Neutrophil (primary cell): Measurements from ENCODE around the gene PCK1.

Source experiments
- H3K27ac ChIP-seq: fragments of 200-600 bp; sonication (generic); 2 replicates; pipeline ENCODE4 v1.5.1; 2016; ENCODE audit warnings: mild to moderate bottlenecking, moderate library complexity
- H3K27me3 ChIP-seq: fragments of 200-600 bp; sonication (generic); 2 replicates; pipeline ENCODE4 v1.6.0; 2016; ENCODE audit warnings: mild to moderate bottlenecking
- H3K36me3 ChIP-seq: fragments of 200-600 bp; sonication (generic); 2 replicates; pipeline ENCODE4 v1.5.1; 2017
- H3K4me1 ChIP-seq, 2 experiments: fragments of 200-600 bp in 1 of 2; sonication (generic) in 1 of 2; 1 replicate in 1 of 2; 2 replicates in 1 of 2; pipeline versions ENCODE4 v1.5.1 to v1.6.1; 2013 to 2016; ENCODE audit warnings: low read depth in 1 of 2, low read length in 1 of 2, mild to moderate bottlenecking in 1 of 2, moderate library complexity in 1 of 2; ENCODE audit not compliant: control insufficient read depth in 1 of 2, insufficient read depth in 1 of 2
- H3K4me3 ChIP-seq, 2 experiments: fragments of 200-600 bp in 1 of 2; sonication (generic) in 1 of 2; 1 replicate in 1 of 2; 2 replicates in 1 of 2; pipeline ENCODE4 v1.5.1; 2013 to 2016; ENCODE audit warnings: low read depth in 1 of 2, low read length in 1 of 2, mild to moderate bottlenecking in 1 of 2, moderate library complexity in 1 of 2
- H3K9me3 ChIP-seq: fragments of 200-600 bp; sonication (generic); 2 replicates; pipeline ENCODE4 v1.5.1; 2016
- TF ChIP-seq, protein P1 (sequence below): fragments of 200-600 bp; sonication (generic); IDR thresholded peaks from 2 replicates; pipeline ENCODE4 v1.5.1; 2016; ENCODE audit warnings: antibody characterized with exemption

The PCK1 gene

DNA sequence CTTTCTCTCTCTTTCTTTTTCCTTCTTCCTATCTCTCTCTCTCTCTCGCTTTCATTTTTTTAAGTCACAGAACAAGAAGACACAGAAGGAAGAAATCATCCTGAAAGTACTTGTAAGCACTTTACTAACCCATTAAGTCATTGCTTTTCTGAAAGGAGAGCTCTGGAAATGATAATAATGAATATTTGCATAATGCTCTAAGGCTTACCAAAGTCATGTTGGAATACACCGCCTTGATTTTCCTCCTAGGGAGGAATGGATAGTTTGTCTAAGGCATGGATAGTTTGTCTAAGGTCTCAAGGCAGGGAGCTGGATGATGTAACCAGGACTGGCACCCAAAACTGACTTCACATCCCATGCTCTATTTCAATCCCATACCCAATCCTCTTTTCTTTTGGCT, 23.1 kb upstream of the PCK1 start:
- H3K36me3 ChIP-seq = no peaks in the 10 kb centered on the region
- peaks cover 44% of the 10 kb centered on the region for H3K27me3 ChIP-seq
- TF ChIP-seq, protein P1, sequence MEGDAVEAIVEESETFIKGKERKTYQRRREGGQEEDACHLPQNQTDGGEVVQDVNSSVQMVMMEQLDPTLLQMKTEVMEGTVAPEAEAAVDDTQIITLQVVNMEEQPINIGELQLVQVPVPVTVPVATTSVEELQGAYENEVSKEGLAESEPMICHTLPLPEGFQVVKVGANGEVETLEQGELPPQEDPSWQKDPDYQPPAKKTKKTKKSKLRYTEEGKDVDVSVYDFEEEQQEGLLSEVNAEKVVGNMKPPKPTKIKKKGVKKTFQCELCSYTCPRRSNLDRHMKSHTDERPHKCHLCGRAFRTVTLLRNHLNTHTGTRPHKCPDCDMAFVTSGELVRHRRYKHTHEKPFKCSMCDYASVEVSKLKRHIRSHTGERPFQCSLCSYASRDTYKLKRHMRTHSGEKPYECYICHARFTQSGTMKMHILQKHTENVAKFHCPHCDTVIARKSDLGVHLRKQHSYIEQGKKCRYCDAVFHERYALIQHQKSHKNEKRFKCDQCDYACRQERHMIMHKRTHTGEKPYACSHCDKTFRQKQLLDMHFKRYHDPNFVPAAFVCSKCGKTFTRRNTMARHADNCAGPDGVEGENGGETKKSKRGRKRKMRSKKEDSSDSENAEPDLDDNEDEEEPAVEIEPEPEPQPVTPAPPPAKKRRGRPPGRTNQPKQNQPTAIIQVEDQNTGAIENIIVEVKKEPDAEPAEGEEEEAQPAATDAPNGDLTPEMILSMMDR = no peak
- H3K27ac ChIP-seq = no peak overlapping the region
- H3K4me1 ChIP-seq = no peaks in the 10 kb centered on the region
- no peaks in the 10 kb centered on the region for H3K9me3 ChIP-seq
- H3K4me3 ChIP-seq = no peak overlapping the region

DNA sequence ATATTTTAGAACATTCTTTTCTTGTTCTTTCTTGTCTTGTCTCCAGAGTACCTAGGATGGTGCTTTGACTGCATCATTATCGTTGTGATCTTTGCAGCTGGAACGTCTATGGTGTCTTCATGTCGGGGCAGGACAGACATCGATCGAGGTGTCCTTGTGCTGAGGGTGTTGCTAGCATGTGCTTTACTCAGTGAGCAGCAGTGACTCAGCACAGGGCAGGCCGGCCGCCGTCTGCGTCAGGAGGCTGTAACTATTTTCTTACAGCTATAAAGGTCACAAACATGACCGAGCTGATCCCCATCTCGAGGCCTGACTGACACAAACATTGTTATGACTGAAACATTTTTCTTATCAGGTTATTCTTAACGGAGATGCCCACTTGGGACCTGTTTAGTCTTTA, 21.0 kb upstream of the PCK1 start:
- H3K27me3 ChIP-seq = peaks cover 64% of the 10 kb centered on the region
- no peak overlapping the region for H3K27ac ChIP-seq
- no peaks in the 10 kb centered on the region for H3K4me1 ChIP-seq
- H3K9me3 ChIP-seq = no peaks in the 10 kb centered on the region
- H3K36me3 ChIP-seq = no peaks in the 10 kb centered on the region
- TF ChIP-seq, protein P1 = no peak
- no peak overlapping the region for H3K4me3 ChIP-seq

DNA sequence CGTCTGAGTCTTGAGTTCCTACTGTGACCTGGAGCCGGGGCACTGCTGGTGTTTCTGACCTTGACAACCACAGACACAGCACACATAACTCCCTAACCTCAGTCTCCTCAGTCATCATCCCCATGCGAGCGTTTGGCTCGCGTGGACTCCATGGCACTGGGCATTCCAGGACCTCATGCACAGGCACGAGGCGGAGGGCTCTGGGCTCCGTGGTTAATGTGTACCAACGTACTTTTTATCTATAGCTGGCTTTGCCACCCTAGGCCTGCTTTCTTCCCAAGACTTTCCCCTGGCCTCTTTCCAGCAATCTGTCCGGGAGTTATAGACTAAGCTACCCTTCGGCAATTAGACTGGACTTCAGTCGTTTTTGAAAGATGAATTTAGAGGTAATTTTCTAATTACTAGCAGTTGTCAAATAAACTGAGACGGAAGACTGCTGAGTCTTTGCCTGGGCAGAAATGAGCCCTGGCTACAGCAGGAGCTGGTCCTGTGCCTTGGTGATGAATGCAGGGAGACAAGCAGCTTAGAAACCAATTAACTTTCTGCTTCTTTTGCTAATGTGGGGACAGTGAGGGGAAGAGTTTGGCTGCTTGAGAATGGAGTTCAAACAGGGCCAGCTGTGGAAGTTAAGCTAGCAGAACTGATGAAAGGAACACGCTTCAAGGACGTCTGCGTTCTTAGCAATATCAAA, 19.9 kb upstream of the PCK1 start:
- Histone ChIP-seq H3K27me3 (peaks cover 65% of the 10 kb centered on the region), H3K27ac (no peak overlapping the region), H3K4me3 (no peak overlapping the region), H3K36me3 (no peaks in the 10 kb centered on the region), H3K9me3 (no peaks in the 10 kb centered on the region), H3K4me1 (no peaks in the 10 kb centered on the region)
- TF ChIP-seq, protein P1 = no peak

DNA sequence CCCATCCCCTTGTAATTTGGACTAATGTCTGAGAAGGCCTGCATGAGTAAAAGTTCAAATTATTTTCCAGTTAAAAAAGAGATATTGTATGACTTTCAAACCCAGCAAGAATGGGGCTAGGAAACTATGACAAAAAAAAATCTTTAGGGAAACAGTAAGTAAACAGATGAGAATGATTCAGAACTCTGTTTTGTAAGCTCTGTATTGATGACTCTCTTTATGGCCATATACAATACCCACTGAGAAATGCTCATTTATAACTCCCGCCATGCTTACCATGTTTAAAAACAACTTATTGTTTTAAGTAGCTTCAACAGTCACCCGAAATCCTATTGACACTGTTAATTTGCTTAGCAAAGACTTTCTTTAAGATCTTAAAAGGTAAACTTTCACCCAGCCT, 17.2 kb upstream of the PCK1 start:
- Histone ChIP-seq H3K4me1 (no peaks in the 10 kb centered on the region), H3K27ac (no peak overlapping the region), H3K9me3 (no peaks in the 10 kb centered on the region), H3K36me3 (no peaks in the 10 kb centered on the region), H3K4me3 (no peak overlapping the region), H3K27me3 (peaks cover 76% of the 10 kb centered on the region)
- TF ChIP-seq, protein P1 = no peak

DNA sequence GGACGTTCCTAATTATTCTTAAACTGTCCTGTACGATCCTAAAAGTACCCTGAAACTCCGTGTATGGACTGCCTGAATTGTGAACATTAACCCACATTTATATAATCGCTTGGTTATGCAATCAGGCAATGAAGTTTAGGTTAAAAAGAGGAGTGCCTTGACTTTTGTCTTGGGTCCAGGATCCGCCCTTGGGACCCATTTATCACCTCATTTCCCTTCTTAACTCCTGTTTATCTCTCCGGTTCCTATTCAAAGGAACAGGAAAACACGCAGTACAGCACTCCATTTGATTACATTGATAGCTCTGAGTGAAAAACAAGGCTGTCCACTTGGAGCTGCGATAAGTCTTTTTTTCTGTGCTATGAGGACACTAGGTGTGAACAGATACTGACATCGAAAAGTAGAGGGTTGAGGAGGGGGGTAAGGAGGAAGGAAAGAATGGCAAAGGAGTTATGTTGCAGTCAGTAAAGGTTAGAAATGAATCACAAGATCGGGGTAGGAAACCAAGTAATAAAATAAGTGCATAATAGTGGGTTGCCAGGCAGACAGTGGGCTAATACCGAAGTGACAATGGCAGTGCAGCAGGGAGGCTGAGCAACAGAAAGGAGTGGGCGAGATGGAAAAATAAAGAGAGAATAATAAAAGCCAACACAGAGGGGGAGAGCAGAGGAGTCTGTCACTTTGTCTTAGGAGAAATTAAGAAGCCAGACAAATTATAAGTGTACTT, 15.9 kb upstream of the PCK1 start:
- no peak overlapping the region for H3K4me3 ChIP-seq
- H3K4me1 ChIP-seq = no peaks in the 10 kb centered on the region
- TF ChIP-seq, protein P1 = no peak
- H3K36me3 ChIP-seq = no peaks in the 10 kb centered on the region
- peaks cover 76% of the 10 kb centered on the region for H3K27me3 ChIP-seq
- H3K9me3 ChIP-seq = no peaks in the 10 kb centered on the region
- H3K27ac ChIP-seq = no peak overlapping the region
